Stimulated activated CD4-positive, alpha-beta T cell treated with anti-CD3 and anti-CD28 coated beads, Interleukin-1b, Interleukin-23, amount 100 ng/mL, for 24 hours (primary cell): Measurements from ENCODE around the gene LAMTOR1.
"Not testable (repeated sequence)": the region's sequence is repeated elsewhere in the genome, so short reads cannot be mapped to it uniquely, and the experiment has no call there.

Experiments used
- DNase-seq, 4 experiments: peaks; one replicate each; pipeline ENCODE4 v3.0.0-alpha.2; 2020; ENCODE audit warnings: low read depth in 4 of 4, low spot score in 1 of 4

The LAMTOR1 gene

GRCh38 chr11:72102946-72103753 is at the start of gene LAMTOR1:
Gene LAMTOR1, minus strand, starts transcription at chr11:72103297. Its CDS starts 73 bp downstream, at chr11:72103224.
- DNase-seq, result peak; percentile 90 to 98 (median 98)

DNA sequence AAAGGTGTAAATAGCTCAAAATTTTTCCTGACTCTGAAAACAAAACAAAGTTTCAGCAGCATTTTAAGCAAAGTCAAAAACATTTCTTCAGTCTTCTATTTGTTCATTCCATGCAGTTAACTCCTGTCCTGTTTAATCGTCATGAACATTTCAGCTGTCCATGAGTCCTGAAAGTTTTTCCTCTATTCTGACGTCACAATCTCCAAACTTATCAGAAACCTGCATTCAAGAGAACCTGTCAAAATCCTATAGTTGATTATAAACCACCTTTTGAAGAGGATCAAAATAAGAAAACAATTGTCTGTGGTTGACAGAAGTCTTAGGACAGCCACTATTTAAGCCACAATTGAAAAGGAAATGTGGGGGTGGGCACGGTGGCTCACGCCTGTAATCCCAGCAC is 47.8 kb upstream of the LAMTOR1 start:
- no peak for DNase-seq

- DNase-seq, result no peak
Observed at GRCh38 chr11:72146625-72147024, 43.5 kb upstream of the LAMTOR1 start.

DNA sequence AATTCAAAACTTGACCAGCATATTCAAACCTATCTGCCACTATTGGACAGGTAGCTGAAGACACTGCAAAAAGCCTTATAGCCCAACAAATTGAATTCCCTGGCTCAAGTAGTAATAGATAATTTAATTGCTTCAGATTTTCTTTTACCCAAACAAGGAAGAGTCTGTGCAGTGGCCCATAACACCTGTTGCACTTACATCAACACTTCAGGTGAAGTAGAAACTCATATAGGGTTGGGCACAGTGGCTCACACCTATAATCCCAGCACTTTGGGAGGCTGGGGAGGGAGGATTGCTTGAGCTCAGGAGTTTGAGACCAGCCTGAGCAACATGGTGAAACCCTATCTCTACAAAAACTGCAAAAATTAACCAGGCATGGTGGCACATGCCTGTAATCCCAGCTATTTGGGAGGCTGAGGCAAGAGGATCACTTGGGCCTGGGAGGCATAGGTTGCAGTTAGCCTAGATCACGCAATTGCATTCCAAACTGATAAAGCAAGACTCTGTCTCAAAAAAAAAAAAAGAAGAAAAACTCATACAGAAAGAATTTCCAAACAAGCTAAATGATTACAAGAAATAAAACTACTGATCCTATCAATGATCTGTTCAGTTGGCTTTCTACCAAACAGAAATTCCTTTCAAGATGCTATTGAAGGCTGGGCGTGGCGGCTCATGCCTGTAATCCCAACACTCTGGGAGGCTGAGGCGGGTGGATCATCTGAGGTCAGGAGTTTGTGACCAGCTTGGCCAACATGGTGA is 41.9 kb upstream of the LAMTOR1 start:
- no peak for DNase-seq

- DNase-seq, result not testable (repeated sequence)
Observed at GRCh38 chr11:72142543-72142942, 39.4 kb upstream of the LAMTOR1 start.

- DNase-seq, result not testable (repeated sequence)
Observed at GRCh38 chr11:72142086-72142485, 39.0 kb upstream of the LAMTOR1 start.

DNA sequence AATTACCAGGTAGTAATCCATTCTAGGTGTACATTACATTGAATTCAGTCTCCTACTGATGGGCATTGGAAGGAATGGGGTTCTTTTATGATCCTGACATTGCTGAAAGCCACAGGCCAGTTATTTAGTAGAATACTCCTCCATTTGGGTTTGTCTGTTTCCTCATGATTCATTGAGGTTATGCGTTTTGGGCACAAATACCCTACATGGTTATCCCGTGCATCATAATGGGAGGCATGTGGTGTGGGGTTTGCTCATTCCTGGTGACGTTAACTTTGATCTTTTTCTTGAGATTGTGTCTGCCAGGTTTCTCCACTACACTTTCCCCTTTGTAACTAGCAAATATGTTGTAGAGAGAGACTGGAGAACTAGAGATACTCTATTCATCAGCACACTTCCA is 38.0 kb upstream of the LAMTOR1 start:
- DNase-seq, result no peak

GRCh38 chr11:72140661-72141060 is 37.6 kb upstream of the LAMTOR1 start:
- no peak for DNase-seq

- no peak for DNase-seq
Observed at GRCh38 chr11:72139500-72139899, 36.4 kb upstream of the LAMTOR1 start.

DNA sequence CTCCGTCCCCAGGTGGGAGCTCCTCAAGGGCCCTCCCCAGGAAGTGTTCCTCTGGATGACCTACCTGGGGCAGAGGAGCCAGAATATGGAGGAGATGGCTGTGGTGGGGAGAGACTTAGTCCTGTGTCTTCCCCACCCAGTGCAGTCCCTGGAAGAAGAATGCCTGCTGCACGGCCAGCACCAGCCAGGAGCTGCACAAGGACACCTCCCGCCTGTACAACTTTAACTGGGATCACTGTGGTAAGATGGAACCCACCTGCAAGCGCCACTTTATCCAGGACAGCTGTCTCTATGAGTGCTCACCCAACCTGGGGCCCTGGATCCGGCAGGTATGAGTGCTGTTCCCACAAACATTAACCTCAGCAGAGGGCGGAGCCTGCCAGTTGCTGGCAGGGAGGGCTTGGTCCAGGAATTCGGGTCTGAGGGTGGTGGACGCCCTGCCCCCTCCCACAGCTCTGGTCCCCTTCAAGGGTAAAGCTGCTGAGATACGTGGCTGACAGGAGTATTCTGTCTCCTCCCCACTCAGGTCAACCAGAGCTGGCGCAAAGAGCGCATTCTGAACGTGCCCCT is 35.8 kb upstream of the LAMTOR1 start:
- no peak for DNase-seq

DNA sequence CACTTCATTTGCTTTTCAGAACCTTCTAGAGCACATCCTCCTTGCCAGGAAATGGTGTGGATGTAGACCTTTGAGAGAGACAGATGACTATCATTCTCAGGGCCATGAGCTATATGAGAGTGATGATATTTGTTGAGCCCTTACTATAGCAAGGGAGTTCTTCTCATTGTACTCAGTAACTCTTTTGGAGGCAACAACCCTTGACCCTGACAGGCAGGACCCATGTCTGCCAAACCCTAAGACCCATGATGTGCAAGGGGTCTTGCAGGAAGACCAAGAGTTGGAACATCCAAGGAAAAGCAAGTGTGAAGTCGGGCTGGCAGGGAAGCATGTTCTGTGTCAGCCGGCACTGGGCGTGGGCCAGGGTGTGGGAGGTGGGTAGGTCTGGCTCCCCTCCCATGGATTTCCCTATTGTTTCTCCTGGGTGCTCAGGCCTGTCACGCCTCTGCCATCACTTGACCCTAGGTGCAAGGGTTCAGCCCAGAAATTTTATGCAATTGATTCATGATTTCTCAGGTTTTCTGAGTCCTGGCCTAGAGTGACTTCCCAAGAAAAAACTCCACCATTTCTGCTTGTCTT is 33.7 kb upstream of the LAMTOR1 start:
- no peak for DNase-seq

DNA sequence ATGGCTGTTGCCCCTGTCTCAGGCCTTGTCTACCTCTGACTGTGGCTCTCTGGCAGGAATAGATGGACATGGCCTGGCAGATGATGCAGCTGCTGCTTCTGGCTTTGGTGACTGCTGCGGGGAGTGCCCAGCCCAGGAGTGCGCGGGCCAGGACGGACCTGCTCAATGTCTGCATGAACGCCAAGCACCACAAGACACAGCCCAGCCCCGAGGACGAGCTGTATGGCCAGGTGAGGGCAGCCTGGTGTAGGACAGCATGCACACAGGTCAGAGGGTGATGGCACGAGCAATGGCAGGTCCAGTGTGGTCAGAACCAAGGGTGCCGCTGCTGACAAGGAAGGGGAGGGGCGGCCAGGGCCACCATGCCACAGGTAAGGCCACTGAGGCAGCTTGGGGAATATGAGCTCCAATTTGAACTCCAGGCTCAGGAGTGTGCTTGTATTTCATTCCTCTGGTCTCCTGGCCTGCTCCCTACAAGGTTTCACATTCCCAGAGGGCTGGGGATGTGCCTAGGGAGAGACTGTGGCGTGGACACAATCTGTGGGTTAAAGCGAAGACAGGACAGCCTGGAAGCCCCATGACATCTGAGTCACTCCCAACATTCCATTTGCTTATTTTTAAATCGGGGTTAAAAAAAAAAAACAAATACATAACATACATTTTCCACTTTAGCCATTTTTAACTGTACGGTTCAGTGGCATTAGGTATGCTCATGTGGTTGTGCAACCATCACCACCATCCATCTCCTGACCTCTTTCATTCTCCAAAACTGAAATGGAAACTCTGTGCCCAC is 33.0 kb upstream of the LAMTOR1 start:
- no peak for DNase-seq

DNA sequence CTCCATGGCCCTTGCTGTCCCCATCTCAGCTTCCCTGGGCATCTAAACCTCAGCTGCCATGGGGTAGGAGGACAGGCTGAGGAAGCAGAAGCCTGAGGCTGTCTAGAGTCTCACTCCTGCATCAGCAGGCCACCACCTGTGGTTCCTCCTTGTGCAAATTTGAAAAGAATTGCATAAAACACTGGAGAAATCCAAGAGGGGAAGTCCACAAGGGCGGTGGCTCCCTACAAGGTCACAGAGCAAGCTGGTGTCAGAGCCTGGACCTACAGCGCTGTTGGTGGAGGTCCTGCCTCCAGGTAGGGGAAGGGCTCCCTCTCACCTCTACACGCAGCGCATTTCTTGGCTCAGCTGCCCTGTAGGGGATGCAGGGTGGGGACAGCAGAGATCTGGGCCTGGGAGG is 32.4 kb upstream of the LAMTOR1 start, which contains the start of gene FOLR3:
Gene FOLR3, plus strand, starts transcription at position 253 of the 400 bp plus-strand sequence. CDS start 228 bp downstream, outside the sequence.
- DNase-seq, result not testable (repeated sequence)

- DNase-seq, result no peak
Observed at GRCh38 chr11:72132646-72133045, 29.5 kb upstream of the LAMTOR1 start.

DNA sequence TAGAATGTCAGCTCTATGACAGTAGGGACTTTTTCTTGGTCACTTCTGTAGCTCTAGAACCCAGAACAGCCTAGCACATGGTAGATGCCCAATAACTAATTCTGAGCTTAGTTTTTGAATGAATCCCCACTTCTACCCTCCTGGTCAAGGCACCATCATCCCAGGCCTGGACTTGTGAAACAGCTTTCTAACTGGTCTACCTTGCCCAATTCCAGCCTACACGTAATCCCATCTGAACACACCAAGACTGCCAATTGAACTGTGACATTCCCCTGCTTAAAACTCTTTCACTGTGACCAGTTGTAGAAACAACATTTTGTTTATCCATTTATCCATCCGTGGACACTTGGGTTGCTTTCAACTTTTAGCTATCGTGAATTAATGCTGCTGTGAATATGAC is 26.3 kb upstream of the LAMTOR1 start:
- no peak for DNase-seq

- DNase-seq, result no peak
Observed at GRCh38 chr11:72127923-72128322, 24.8 kb upstream of the LAMTOR1 start.

DNA sequence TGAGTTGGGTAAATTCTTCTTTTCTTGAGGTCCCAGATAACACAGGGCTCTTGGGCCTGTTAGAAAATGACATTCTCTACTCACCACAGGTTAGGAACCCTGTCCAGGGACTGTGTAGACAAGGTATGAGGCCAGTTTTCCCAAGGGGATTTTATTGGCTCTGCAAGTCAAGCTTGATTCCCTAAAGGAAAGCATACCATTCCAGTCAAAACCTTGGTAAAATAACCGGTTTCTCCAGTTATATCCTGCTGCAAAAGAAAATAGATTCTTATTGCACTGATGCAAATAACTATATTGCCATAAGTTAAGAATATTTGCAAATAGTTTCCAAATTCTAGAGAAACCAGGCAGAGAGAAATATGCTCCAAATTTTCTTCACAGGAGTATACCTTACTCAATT is 22.9 kb upstream of the LAMTOR1 start:
- no peak for DNase-seq

DNA sequence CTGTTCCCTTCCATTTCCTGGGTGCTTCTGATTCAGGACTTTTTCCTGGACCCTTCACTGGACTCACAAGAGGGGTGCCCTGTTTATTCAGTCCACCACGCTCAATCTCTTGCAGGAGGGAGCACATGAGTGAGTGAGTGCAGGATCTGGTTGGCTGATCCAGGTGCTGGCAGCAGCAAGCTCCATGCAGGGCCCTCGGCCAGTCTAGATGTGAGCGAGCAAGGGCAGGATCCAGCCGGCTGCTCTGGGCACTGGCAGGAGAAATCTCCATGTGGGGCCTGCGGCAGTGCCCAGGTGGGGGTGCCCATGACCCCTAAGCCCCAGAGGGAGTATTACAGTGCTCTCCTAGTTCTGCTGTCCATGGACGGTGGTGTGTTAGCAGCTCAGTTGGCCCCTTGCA is 20.9 kb upstream of the LAMTOR1 start:
- no peak for DNase-seq

GRCh38 chr11:72123117-72123653 is 20.1 kb upstream of the LAMTOR1 start:
- DNase-seq, result no peak

- DNase-seq, result no peak
Observed at GRCh38 chr11:72122607-72123006, 19.5 kb upstream of the LAMTOR1 start.
